Activated CD4-positive, alpha-beta memory T cell treated with anti-CD3 and anti-CD28 coated beads, Interleukin-2, amount 10 ng/mL, durations not matched to agents 7 days and 5 days (primary cell): ENCODE results near the gene HS3ST5. TPM values are rescaled to one million over a fixed set of nuclear protein-coding genes. Genes with fewer than 3 reads are reported as not detected.

ENCODE experiments used
- CTCF ChIA-PET: fragments of 350-600 bp; sonication (Branson Sonifier 250); formaldehyde crosslinking; loops from one replicate; lab custom pipeline; 2021; ENCODE audit warnings: antibody characterized with exemption, inconsistent platforms; lab: Charles Lee
- POLR2A ChIA-PET: fragments of 350-600 bp; sonication (Branson Sonifier 250); formaldehyde crosslinking; loops from one replicate; lab custom pipeline; 2021; ENCODE audit warnings: antibody characterized with exemption; lab: Charles Lee
- DNase-seq: peaks from one replicate; pipeline ENCODE4 v3.0.0-alpha.2; 2020
- H3K27ac Mint-ChIP-seq: one replicate; pipeline ENCODE4 v1.8.0; 2021; ENCODE audit warnings: mild to moderate bottlenecking, mixed read lengths
- H3K27me3 Mint-ChIP-seq: one replicate; pipeline ENCODE4 v1.8.0; 2021; ENCODE audit warnings: mixed read lengths
- H3K36me3 Mint-ChIP-seq: one replicate; pipeline ENCODE4 v1.8.0; 2021; ENCODE audit warnings: low read depth, mixed read lengths
- H3K4me1 Mint-ChIP-seq: one replicate; pipeline ENCODE4 v1.8.0; 2021; ENCODE audit warnings: mixed read lengths
- H3K4me3 Mint-ChIP-seq: one replicate; pipeline ENCODE4 v1.8.0; 2021; ENCODE audit warnings: mild to moderate bottlenecking, mixed read lengths
- H3K9me3 Mint-ChIP-seq: one replicate; pipeline ENCODE4 v1.8.0; 2021; ENCODE audit warnings: mixed read lengths
- total RNA-seq, 2 experiments: library from RNA; stranded (reverse); gene quantifications; one replicate each; pipeline ENCODE4 v1.2.3, GENCODE V29; 2021

HS3ST5 gene
- total RNA-seq, 2 experiments from 2014 or later, result not detected

- no peaks in the 10 kb centered on the region for H3K9me3 Mint-ChIP-seq
- H3K36me3 Mint-ChIP-seq, result no peaks in the 10 kb centered on the region
- peaks cover 1% of the 10 kb centered on the region for H3K27me3 Mint-ChIP-seq
- CTCF ChIA-PET, result no interaction called here
- H3K27ac Mint-ChIP-seq, result no peak overlapping the region
- no peak overlapping the region for H3K4me3 Mint-ChIP-seq
- no peaks in the 10 kb centered on the region for H3K4me1 Mint-ChIP-seq
- POLR2A ChIA-PET, result no interaction called here
- no peak for DNase-seq
These were observed 207.4 kb downstream of the HS3ST5 start for GRCh38 chr6:114135363-114135971.

DNA sequence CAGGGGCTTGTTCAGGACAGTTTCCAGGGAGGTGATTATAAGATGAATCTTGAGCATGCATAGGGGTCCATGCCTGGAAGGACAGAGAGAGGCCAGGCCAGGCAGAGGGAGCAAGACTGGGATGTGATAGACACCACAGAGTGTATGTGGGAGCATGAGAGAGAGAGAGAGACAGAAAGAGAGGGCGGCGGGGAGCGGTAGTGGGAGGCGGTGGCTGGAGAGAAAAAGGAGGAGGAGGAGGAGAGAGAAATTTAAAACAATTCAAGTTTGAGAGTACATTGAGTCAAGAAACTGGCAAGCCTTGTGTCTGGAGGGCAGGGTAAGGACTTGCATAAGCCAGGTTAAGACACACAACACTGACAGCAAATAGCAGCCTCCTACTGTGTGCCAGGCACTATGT lies 209.0 kb downstream of the HS3ST5 start:
- no peak for DNase-seq
- no peaks in the 10 kb centered on the region for H3K36me3 Mint-ChIP-seq
- POLR2A ChIA-PET, result no interaction called here
- peaks cover 1% of the 10 kb centered on the region for H3K27me3 Mint-ChIP-seq
- no peak overlapping the region for H3K4me3 Mint-ChIP-seq
- no peak overlapping the region for H3K27ac Mint-ChIP-seq
- H3K9me3 Mint-ChIP-seq, result no peaks in the 10 kb centered on the region
- CTCF ChIA-PET, result no interaction called here
- H3K4me1 Mint-ChIP-seq, result no peaks in the 10 kb centered on the region

GRCh38 chr6:114131945-114132344 lies 210.9 kb downstream of the HS3ST5 start:
- DNase-seq, result no peak
- H3K36me3 Mint-ChIP-seq, result no peaks in the 10 kb centered on the region
- H3K27ac Mint-ChIP-seq, result no peak overlapping the region
- CTCF ChIA-PET, result no interaction called here
- H3K4me1 Mint-ChIP-seq, result no peaks in the 10 kb centered on the region
- H3K27me3 Mint-ChIP-seq, result no peaks in the 10 kb centered on the region
- no peaks in the 10 kb centered on the region for H3K9me3 Mint-ChIP-seq
- POLR2A ChIA-PET, result no interaction called here
- H3K4me3 Mint-ChIP-seq, result no peak overlapping the region

- H3K4me3 Mint-ChIP-seq, result no peak overlapping the region
- no peak for DNase-seq
- ChIA-PET POLR2A (no interaction called here), CTCF (no interaction called here)
- no peaks in the 10 kb centered on the region for H3K4me1 Mint-ChIP-seq
- H3K27me3 Mint-ChIP-seq, result no peaks in the 10 kb centered on the region
- H3K36me3 Mint-ChIP-seq, result no peaks in the 10 kb centered on the region
- H3K9me3 Mint-ChIP-seq, result no peaks in the 10 kb centered on the region
- no peak overlapping the region for H3K27ac Mint-ChIP-seq
These were observed 217.2 kb downstream of the HS3ST5 start for GRCh38 chr6:114125576-114125975.

DNA sequence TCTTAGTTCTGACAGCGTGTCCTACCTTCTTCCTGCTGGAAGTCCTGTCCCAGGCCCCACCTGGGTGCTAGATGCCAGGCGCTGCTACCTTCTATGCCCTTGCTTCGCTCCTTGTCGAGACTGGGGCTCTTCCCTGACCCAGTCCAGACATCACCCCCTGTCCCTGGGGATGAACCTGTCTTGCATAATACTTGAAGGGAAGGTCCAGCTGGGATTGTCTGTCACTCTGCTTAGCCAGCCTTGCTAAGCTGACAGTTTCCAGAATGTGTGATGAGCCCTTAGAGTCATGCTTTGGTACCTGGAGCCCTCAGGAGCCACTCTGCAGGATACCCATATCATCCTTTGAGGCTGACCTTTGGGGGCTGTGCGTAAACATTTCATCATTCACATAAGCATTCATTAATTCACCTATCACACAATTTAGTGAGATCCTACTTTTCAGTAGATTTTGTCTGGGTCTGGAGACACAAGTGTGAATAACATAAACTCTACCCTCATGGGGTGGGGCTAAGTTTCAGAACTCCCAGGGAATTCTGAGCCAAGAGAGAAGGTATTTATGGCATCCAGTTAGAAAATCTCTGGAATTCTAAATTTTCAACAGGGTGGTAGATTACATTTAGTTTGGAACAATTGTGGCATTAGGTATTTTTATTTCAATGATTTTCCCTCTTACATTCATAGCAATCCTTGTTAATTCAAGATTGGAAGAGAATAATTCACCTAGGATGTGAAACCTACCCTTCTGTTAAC lies 220.7 kb downstream of the HS3ST5 start:
- no peaks in the 10 kb centered on the region for H3K9me3 Mint-ChIP-seq
- DNase-seq, result no peak
- no peaks in the 10 kb centered on the region for H3K4me1 Mint-ChIP-seq
- no peak overlapping the region for H3K27ac Mint-ChIP-seq
- peaks cover 5% of the 10 kb centered on the region for H3K27me3 Mint-ChIP-seq
- H3K4me3 Mint-ChIP-seq, result no peak overlapping the region
- POLR2A ChIA-PET, result no interaction called here
- no peaks in the 10 kb centered on the region for H3K36me3 Mint-ChIP-seq
- CTCF ChIA-PET, result interaction anchor here (0.5 kb wide), 1 partner anchor 19 kb away, joined by 4 read pairs; no protein-coding TSS in a partner anchor

DNA sequence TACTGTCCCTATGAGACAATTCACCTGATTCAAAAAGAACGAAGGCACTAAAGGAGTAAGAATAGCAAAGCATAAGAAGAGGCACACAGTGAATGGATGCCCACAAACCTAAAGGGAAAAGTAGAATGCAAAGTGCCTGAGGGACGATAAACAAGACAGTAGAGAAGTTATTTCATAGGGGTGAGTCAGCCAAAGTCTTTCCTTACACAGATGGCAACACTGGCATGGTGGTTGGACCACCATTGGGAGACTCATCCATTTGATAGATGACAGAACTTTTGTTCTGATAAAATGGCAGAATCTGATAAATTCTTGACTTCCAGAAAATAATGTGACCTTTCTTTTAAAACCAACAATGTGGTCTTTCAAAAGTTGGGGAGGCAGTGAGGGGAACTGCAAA lies 223.8 kb downstream of the HS3ST5 start:
- H3K27me3 Mint-ChIP-seq, result peaks cover 5% of the 10 kb centered on the region

DNA sequence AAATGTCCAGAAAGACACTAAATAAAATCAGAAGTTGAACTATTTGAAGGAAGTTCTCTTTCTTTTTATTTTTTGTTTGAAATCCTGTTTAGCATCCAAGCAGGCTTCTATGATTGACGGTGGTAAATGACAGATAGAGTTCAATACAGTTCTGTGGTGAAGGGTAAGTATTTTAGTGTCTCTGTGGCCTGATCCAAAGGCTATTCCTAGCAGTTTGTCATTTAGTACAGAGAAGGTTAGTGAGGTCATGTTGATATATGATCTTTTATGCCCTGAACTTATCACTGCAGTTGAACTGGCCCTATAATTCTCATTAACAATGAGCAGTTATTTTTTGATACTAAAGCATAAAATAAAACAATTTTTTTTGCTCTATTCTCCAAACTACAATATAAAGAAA lies 227.2 kb downstream of the HS3ST5 start:
- CTCF ChIA-PET, result no interaction called here
- H3K27ac Mint-ChIP-seq, result no peak overlapping the region
- H3K9me3 Mint-ChIP-seq, result no peaks in the 10 kb centered on the region
- no peak for DNase-seq
- H3K36me3 Mint-ChIP-seq, result no peaks in the 10 kb centered on the region
- peaks cover 8% of the 10 kb centered on the region for H3K27me3 Mint-ChIP-seq
- POLR2A ChIA-PET, result no interaction called here
- H3K4me3 Mint-ChIP-seq, result no peak overlapping the region
- no peaks in the 10 kb centered on the region for H3K4me1 Mint-ChIP-seq

More for the DNA sequence above, 223.8 kb downstream of the HS3ST5 start:
- no peak overlapping the region for H3K4me3 Mint-ChIP-seq
- CTCF ChIA-PET, result no interaction called here
- DNase-seq, result no peak
- POLR2A ChIA-PET, result no interaction called here
- H3K27ac Mint-ChIP-seq, result no peak overlapping the region
- H3K36me3 Mint-ChIP-seq, result no peaks in the 10 kb centered on the region
- no peaks in the 10 kb centered on the region for H3K9me3 Mint-ChIP-seq
- H3K4me1 Mint-ChIP-seq, result no peaks in the 10 kb centered on the region

- ChIA-PET CTCF (interaction anchor here (0.5 to 2.6 kb wide), 11 partner anchors 10 to 140 kb away, joined by 3 to 30 read pairs (median 5); no protein-coding TSS in a partner anchor), POLR2A (no interaction called here)
- Mint-ChIP-seq H3K36me3 (no peaks in the 10 kb centered on the region), H3K27ac (no peak overlapping the region), H3K27me3 (peaks cover 11% of the 10 kb centered on the region), H3K4me1 (no peaks in the 10 kb centered on the region), H3K9me3 (no peaks in the 10 kb centered on the region), H3K4me3 (no peak overlapping the region)
- peak; percentile 42 for DNase-seq
These were observed 234.5 kb downstream of the HS3ST5 start for GRCh38 chr6:114108119-114109002.

- DNase-seq, result no peak
- no peak overlapping the region for H3K4me3 Mint-ChIP-seq
- no peak overlapping the region for H3K27ac Mint-ChIP-seq
- ChIA-PET CTCF (no interaction called here), POLR2A (no interaction called here)
- peaks cover 9% of the 10 kb centered on the region for H3K27me3 Mint-ChIP-seq
- no peaks in the 10 kb centered on the region for H3K36me3 Mint-ChIP-seq
- no peaks in the 10 kb centered on the region for H3K4me1 Mint-ChIP-seq
- no peaks in the 10 kb centered on the region for H3K9me3 Mint-ChIP-seq
These were observed 236.8 kb downstream of the HS3ST5 start for GRCh38 chr6:114106020-114106419.

GRCh38 chr6:114101255-114101654 lies 241.6 kb downstream of the HS3ST5 start:
- DNase-seq, result no peak
- POLR2A ChIA-PET, result no interaction called here
- CTCF ChIA-PET, result no interaction called here

GRCh38 chr6:114100215-114100994 lies 242.4 kb downstream of the HS3ST5 start:
- POLR2A ChIA-PET, result no interaction called here
- Mint-ChIP-seq H3K4me3 (no peak overlapping the region), H3K9me3 (no peaks in the 10 kb centered on the region), H3K36me3 (no peaks in the 10 kb centered on the region), H3K4me1 (no peaks in the 10 kb centered on the region), H3K27ac (no peak overlapping the region), H3K27me3 (peaks cover 6% of the 10 kb centered on the region)
- no peak for DNase-seq
- CTCF ChIA-PET, result no interaction called here

More at GRCh38 chr6:114101255-114101654, 241.6 kb downstream of the HS3ST5 start:
- Mint-ChIP-seq H3K4me1 (no peaks in the 10 kb centered on the region), H3K4me3 (no peak overlapping the region), H3K9me3 (no peaks in the 10 kb centered on the region), H3K27me3 (peaks cover 11% of the 10 kb centered on the region), H3K36me3 (no peaks in the 10 kb centered on the region), H3K27ac (no peak overlapping the region)

GRCh38 chr6:114096561-114097172 lies 246.2 kb downstream of the HS3ST5 start:
- no peaks in the 10 kb centered on the region for H3K9me3 Mint-ChIP-seq
- no peak overlapping the region for H3K4me3 Mint-ChIP-seq
- DNase-seq, result no peak
- ChIA-PET CTCF (interaction anchor here (0.7 to 1.1 kb wide), 4 partner anchors 10 to 115 kb away, joined by 3 to 5 read pairs (median 3); no protein-coding TSS in a partner anchor), POLR2A (no interaction called here)
- no peaks in the 10 kb centered on the region for H3K36me3 Mint-ChIP-seq
- no peak overlapping the region for H3K27ac Mint-ChIP-seq
- H3K4me1 Mint-ChIP-seq, result no peaks in the 10 kb centered on the region
- peaks cover 5% of the 10 kb centered on the region for H3K27me3 Mint-ChIP-seq
